Left lung (tissue), 10 donors: ENCODE results near the gene NBAS. TPM values are rescaled to one million over a fixed set of nuclear protein-coding genes. Genes with fewer than 3 reads are reported as not detected.

Experiments used
- ATAC-seq: fragments of 200-7000 bp; cut with Tn5 transposase; one replicate; pipeline ENCODE4 v1.9.1; 2020; ENCODE audit warnings: moderate library complexity
- DNase-seq, 4 donors: peaks; one replicate each; pipeline ENCODE4 v3.0.0-alpha.2; 2013 to 2020
- H3K27ac ChIP-seq, 2 donors: fragments of 200-600 bp; sonication (generic) in 1 of 2; one replicate each; pipeline versions ENCODE4 v1.5.0 to v1.8.0; 2020 to 2021
- H3K27me3 ChIP-seq, 2 donors: fragments of 200-600 bp; sonication (generic) in 1 of 2; one replicate each; pipeline versions ENCODE4 v1.5.0 to v1.8.0; 2020 to 2021
- H3K36me3 ChIP-seq, 2 donors: fragments of 200-600 bp; sonication (generic) in 1 of 2; one replicate each; pipeline versions ENCODE4 v1.5.0 to v1.8.0; 2020 to 2021
- H3K4me1 ChIP-seq, 2 donors: fragments of 200-600 bp; one replicate each; pipeline ENCODE4 v1.8.0; 2021
- H3K4me3 ChIP-seq, 2 donors: fragments of 200-600 bp; sonication (generic) in 1 of 2; one replicate each; pipeline versions ENCODE4 v1.5.0 to v1.8.0; 2020 to 2021; ENCODE audit warnings: mild to moderate bottlenecking in 1 of 2
- H3K9me3 ChIP-seq, 2 donors: fragments of 200-600 bp; sonication (generic) in 1 of 2; one replicate each; pipeline versions ENCODE4 v1.5.0 to v1.8.0; 2020 to 2021
- intact Hi-C, 2 donors: fragments of 100-400 bp; cut with DNase I; formaldehyde crosslinking; loops; one replicate each; pipeline versions ENCODE4 v1.11.2 to v1.14.2; 2022
- polyA plus RNA-seq, 6 donors: library from polyadenylated mRNA; unstranded; fragments of 120-200 nt; gene quantifications; one replicate each; pipeline ENCODE4 v1.2.1, GENCODE V29; 2013; ENCODE audit not compliant: insufficient read length in 6 of 6
- total RNA-seq, 2 donors: library from RNA; stranded (reverse); fragmentation: NEBNext Ultra II Directional; extraction: Animal tissue kit (Norgen Biotek cat#: 25700); gene quantifications; one replicate each; pipeline ENCODE4 v1.2.1, GENCODE V29; 2021
- TF ChIP-seq, protein P1 (sequence below), 2 donors: fragments of 200-600 bp; sonication (generic) in 1 of 2; IDR thresholded peaks; one replicate each; pipeline versions ENCODE4 v1.5.0 to v1.8.0; 2021; ENCODE audit warnings: antibody characterized with exemption in 2 of 2
- donor health status: DM: no; HTN: yes; CAD: no.
- donor health status: DM: no; HTN: no; CAD: no.

NBAS gene
- total and polyA plus RNA-seq, 8 donors: 36.6 to 57.4 (median 46.3) TPM

DNA sequence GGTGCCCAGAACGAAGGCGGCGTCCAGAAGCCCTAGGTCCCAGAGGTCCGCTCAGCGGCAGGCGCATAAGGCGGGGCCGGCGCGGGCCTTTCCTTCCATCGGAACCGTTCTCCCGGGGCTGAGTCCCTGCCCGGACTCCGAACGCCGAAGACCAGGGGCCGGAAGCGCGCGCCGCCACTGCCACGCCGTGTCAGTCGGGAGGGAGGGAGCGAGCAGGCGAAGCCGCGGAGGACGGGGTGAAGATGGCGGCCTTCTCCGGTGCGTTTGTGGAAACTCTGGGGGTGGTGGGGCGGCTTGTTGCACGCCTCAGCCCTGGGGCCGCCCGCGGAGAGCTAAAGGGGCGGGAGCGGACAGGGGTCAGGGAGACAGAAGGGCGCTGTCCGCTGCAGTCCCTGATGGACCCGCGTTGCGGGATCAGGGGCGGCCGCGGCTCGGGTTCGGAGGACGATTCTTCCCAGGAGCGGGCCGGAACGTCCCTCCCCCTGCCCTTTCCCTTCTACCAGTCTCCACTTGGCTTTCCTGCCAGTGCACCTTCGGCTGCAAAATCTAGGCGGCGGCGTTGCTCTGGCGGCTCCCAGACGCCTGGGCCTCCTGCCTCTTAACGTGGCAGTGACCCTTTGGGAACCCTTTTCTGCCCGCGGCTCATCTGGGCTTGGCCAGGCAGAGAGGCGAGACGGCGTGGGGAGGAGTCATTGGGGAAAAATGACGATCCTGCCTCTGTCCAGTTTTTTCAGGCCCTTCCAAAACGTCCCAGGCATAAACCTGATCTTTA lies 30.7 kb upstream of the NBAS start, which contains the start of gene DDX1:
DDX1 (plus strand) TSS at position 177 of the 772 bp plus-strand sequence; CDS start at position 243, 66 bp downstream.
- ATAC-seq: peak; percentile 99
- peaks cover 7 to 30% of the 10 kb centered on the region in 2 donors for H3K4me1 ChIP-seq
- intact Hi-C loops: no loop called here
- TF ChIP-seq, protein P1, sequence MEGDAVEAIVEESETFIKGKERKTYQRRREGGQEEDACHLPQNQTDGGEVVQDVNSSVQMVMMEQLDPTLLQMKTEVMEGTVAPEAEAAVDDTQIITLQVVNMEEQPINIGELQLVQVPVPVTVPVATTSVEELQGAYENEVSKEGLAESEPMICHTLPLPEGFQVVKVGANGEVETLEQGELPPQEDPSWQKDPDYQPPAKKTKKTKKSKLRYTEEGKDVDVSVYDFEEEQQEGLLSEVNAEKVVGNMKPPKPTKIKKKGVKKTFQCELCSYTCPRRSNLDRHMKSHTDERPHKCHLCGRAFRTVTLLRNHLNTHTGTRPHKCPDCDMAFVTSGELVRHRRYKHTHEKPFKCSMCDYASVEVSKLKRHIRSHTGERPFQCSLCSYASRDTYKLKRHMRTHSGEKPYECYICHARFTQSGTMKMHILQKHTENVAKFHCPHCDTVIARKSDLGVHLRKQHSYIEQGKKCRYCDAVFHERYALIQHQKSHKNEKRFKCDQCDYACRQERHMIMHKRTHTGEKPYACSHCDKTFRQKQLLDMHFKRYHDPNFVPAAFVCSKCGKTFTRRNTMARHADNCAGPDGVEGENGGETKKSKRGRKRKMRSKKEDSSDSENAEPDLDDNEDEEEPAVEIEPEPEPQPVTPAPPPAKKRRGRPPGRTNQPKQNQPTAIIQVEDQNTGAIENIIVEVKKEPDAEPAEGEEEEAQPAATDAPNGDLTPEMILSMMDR (IDR thresholded peaks at IDR 0.05): no peak
- no peaks in the 10 kb centered on the region for H3K27me3 ChIP-seq
- H3K9me3 ChIP-seq: no peaks in the 10 kb centered on the region
- DNase-seq: peak; percentile 83 to 97 (median 87)
- peaks cover 0 to 18% of the 10 kb centered on the region in 2 donors for H3K36me3 ChIP-seq
- H3K4me3 ChIP-seq: peak within 1 kb of the TSS; percentile 70 to 87
- H3K27ac ChIP-seq: peak within 1 kb of the TSS; percentile 87 to 94

DNA sequence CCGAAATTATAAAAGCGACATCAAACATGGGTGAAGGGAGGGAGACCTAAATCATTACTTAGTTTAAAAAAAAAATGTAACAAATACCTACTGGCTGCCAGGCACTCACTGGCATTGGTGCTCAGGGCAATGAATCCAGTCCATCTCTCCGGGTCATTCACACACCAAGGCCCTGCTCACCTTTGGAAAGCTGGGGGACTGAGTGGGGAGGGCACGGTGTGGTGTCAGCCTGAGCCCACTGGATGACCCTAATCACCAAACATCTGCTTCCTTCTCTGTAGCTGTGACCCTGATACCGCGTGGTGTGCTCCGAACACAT lies 30.2 kb upstream of the NBAS start:
- intact Hi-C loops: no loop called here
- no peak for ATAC-seq
- H3K27ac ChIP-seq: peak overlapping the region; percentile 87 to 94

DNA sequence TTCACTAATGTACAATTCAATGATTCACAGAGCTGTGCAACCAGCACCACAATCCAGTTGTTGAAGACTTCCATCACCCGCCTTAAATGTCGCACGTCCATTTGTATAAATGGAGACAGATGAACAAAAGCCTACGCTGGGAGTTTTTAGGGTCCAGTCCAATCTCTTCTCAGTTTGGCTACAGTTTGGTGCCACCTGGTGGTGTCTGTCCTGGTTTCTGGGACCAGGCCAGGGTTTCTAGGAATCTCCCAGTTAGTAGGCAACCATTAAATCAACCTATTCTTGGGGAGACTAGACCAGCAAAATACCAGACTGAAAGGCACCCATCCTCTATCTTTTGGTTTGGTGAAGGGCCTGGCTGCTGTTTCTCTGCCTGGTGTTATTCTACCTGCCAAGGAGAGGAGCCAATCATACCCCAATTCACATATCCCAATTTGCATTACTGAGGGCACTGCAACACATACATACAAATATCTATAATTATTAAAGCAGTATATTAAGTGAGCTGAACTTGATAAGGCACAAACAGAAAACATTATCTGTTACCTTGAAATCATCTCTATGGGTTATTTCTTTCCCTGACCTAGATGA lies 27.3 kb upstream of the NBAS start:
- no peak overlapping the region for H3K27ac ChIP-seq
- TF ChIP-seq, protein P1 (IDR thresholded peaks at IDR 0.05): peak in 1 of 2 donors; percentile 33
- no peaks in the 10 kb centered on the region for H3K9me3 ChIP-seq
- no peak for ATAC-seq
- H3K27me3 ChIP-seq: no peaks in the 10 kb centered on the region
- peaks cover 7 to 17% of the 10 kb centered on the region in 2 donors for H3K4me1 ChIP-seq
- H3K4me3 ChIP-seq: no peak overlapping the region
- intact Hi-C loops: no loop called here
- peak in 1 of 4 donors; percentile 43 for DNase-seq
- H3K36me3 ChIP-seq: no peaks in the 10 kb centered on the region

More for the DNA sequence above, 30.2 kb upstream of the NBAS start:
- H3K27me3 ChIP-seq: no peaks in the 10 kb centered on the region
- H3K4me3 ChIP-seq: peak overlapping the region; percentile 70 to 87
- TF ChIP-seq, protein P1 (IDR thresholded peaks at IDR 0.05): no peak
- no peaks in the 10 kb centered on the region for H3K9me3 ChIP-seq
- DNase-seq: no peak
- H3K4me1 ChIP-seq: peaks cover 7 to 30% of the 10 kb centered on the region in 2 donors
- H3K36me3 ChIP-seq: peaks cover 0 to 12% of the 10 kb centered on the region in 2 donors

DNA sequence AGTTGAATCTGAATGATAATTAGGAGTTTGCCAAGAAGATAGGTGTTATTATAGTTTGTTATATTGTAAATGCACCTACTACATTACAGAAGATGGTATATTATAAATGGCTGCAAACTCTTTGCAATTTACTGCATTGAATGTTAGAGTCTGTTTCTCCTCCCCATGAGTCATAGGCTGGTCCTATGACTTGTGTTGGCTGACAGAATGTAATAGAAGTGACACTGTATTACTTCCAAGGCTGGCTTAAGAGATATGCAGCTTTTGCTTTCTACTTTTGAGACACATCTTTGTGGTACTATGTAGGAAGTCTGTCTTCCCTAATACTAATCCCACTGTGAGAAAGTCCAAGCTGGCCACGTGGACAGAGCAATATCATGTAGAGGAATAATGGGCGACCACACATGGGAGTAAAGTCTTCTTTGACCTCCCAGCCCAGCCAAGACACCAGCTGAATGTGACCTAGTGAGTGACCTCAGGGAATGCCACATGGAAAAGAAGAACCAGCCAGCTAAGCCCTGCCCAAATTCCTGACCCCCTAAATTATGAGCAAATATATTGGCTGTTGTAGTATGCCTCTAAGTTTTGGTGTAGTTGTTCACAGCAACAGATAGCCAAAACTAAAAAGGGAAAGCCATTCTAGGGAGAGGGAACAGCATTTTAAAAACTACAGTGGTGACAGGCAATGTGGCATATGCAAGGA lies 23.8 kb upstream of the NBAS start:
- intact Hi-C loops: no loop called here
- H3K9me3 ChIP-seq: no peaks in the 10 kb centered on the region
- H3K27ac ChIP-seq: no peak overlapping the region
- ATAC-seq (no peak), DNase-seq (no peak)
- H3K4me3 ChIP-seq: no peak overlapping the region
- TF ChIP-seq, protein P1 (IDR thresholded peaks at IDR 0.05): no peak
- no peaks in the 10 kb centered on the region for H3K36me3 ChIP-seq
- H3K4me1 ChIP-seq: no peaks in the 10 kb centered on the region
- H3K27me3 ChIP-seq: no peaks in the 10 kb centered on the region

DNA sequence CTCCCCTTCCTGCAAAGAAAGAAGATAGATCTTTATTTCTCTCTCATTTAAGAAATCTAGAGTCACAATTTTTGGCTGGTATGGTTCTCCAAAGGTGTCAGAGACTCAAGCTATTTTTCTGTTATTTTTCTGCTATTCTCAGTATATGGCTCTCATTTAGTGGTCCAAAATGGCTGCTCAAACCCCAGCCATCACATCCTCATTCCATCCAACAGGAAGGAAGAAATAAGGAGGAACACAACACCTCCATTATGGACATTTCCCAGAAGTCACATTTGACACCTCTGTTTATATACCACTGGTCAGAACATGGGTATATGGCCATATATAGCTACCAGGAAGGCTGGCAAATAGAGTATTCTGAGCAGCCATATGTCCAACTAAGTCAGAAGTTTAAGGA lies 23.2 kb upstream of the NBAS start:
- TF ChIP-seq, protein P1 (IDR thresholded peaks at IDR 0.05): no peak
- Histone ChIP-seq H3K36me3 (no peaks in the 10 kb centered on the region), H3K27me3 (no peaks in the 10 kb centered on the region), H3K4me3 (no peak overlapping the region), H3K27ac (no peak overlapping the region), H3K4me1 (no peaks in the 10 kb centered on the region), H3K9me3 (no peaks in the 10 kb centered on the region)
- DNase-seq (no peak), ATAC-seq (no peak)
- intact Hi-C loops: no loop called here
